Endometrial microvascular endothelial cells (primary cell): ENCODE results near the gene UGT1A6. TPM values are rescaled to one million over a fixed set of nuclear protein-coding genes. Genes with fewer than 3 reads are reported as not detected.
"Not testable (repeated sequence)": the region's sequence is repeated elsewhere in the genome, so short reads cannot be mapped to it uniquely, and the experiment has no call there.

Experiments
- in situ Hi-C: cut with HindIII; loops from 2 replicates; pipeline ENCODE4 v1.10.0; 2017; ENCODE audit warnings: low sequenced_read_pairs, low pct_unique_long_range_greater_than_20kb; ENCODE audit errors: inconsistent ontology term
- total RNA-seq: library from RNA; depleted of rRNA; stranded (reverse); fragments of >200 nt; gene quantifications from one replicate; pipeline ENCODE4 v1.2.3, GENCODE V29; 2015; ENCODE audit errors: inconsistent ontology term

Gene UGT1A6
- total RNA-seq, 1 donor from 2014 or later: not detected

DNA sequence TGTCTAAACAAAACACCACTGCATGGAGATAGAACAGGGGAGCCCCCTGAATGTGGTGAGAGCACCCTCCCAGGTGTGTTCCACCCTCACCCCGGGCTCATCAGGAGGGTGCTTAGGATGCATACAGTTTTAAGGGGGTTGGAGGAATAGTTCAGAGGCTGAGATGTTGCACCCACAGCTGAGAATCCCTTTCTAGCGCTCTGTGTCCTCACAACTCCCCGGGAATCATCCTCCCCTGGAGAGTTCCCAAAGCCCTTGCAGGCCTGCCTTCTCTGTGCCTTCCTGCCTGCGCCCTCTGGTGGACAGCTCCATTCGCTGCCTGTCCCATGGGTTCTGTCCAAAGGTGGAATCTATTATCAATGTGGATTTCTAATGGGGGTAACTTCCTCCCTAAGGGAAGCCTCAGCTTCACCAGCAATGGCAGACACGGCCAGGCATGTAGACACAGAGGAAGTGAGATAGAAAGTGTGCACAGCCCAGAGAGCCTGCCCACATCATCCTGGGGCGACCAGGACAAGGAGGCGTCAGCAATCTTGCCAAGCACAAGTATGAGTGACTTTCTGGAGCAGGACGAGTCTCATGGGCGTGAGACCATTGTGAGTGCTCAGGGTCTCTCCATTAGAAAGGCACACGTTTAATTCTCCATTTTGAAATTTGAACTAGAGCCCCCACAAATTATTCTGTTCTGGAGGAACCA, 18.8 kb downstream of the UGT1A6 start:
- in situ Hi-C loops: no loop called here

DNA sequence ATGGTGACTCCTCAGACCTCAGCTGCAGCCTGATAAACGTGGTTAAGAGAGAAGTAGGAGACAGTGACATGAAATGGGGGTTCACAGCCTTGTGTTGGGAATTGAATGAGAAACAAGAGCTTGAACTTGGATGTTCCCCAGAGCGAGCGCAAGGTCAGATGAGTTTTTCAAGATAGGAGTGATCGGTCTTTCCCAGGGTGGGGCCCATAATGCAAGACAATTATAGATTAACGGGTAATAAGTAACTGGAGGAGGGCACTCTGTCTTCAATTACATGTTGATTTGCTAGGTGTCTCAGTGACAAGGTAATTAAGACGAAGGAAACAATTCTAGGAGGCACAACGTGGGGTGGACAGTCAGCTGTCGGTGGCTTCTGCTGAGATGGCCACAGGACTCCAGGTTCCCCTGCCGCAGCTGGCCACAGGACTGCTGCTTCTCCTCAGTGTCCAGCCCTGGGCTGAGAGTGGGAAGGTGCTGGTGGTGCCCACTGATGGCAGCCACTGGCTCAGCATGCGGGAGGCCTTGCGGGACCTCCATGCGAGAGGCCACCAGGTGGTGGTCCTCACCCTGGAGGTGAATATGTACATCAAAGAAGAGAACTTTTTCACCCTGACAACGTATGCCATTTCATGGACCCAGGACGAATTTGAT, 20.0 kb downstream of the UGT1A6 start, which contains the start of gene UGT1A5:
UGT1A5 (plus strand) TSS at position 297 of the 651 bp plus-strand sequence; CDS start at position 382, 85 bp downstream.
- in situ Hi-C loops: no loop called here

DNA sequence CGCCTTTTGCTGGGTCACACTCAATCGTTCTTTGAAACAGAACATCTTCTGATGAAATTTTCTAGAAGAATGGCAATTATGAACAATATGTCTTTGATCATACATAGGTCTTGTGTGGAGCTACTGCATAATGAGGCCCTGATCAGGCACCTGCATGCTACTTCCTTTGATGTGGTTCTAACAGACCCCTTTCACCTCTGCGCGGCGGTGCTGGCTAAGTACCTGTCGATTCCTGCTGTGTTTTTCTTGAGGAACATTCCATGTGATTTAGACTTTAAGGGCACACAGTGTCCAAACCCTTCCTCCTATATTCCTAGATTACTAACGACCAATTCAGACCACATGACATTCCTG, 20.5 kb downstream of the UGT1A6 start:
- in situ Hi-C loops: no loop called here

DNA sequence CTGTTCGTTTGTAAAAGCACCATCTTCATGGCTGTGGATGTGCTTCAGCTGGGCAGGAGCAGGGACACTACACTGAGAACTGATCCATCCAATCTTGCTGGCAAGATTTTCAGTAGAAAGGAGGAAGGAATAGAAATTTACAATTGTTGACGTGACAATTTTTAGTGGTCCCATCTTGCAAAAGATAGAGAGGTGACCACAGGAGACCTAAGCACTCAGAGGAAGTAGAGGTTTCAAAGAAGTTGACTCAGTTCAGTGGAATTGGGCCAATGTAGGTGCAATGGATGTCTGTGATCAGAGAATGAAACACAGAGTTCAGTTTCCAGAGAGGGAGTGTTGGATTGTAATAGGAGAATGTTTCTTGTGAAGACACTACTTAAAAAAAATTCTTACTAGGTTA, 21.4 kb downstream of the UGT1A6 start:
- in situ Hi-C loops: no loop called here

DNA sequence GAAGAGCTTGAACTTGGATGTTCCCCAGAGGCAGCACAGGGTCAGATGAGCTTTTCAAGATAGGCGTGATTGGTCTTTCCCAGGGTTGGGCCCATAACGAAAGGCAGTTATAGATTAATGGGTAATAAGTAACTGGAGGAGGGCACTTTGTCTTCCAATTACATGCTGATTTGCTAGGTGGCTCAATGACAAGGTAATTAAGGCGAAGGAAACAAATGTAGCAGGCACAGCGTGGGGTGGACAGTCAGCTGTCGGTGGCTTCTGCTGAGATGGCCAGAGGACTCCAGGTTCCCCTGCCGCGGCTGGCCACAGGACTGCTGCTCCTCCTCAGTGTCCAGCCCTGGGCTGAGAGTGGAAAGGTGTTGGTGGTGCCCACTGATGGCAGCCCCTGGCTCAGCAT, 25.9 kb downstream of the UGT1A6 start, which contains the start of gene UGT1A4:
UGT1A4 (plus strand) TSS at position 185 of the 400 bp plus-strand sequence; CDS start at position 270, 85 bp downstream.
- in situ Hi-C loops: no loop called here

DNA sequence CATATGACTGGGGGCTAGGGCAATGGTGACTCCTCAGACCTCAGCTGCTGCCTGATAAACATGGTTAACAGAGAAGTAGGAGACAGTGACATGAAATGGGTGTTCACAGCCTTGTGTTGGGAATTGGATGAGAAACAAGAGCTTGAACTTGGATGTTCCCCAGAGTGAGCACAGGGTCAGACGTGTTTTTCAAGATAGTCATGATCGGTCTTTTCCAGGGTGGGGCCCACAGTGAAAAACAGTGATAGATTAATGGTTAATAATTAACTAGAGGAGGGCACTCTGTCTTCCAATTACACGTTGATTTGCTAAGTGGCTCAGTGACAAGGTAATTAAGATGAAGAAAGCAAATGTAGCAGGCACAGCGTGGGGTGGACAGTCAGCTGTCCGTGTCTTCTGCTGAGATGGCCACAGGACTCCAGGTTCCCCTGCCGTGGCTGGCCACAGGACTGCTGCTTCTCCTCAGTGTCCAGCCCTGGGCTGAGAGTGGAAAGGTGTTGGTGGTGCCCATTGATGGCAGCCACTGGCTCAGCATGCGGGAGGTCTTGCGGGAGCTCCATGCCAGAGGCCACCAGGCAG, 36.1 kb downstream of the UGT1A6 start, which contains the start of gene UGT1A3:
UGT1A3 (plus strand) TSS at position 320 of the 579 bp plus-strand sequence; CDS start at position 405, 85 bp downstream.
- in situ Hi-C loops: no loop called here

DNA sequence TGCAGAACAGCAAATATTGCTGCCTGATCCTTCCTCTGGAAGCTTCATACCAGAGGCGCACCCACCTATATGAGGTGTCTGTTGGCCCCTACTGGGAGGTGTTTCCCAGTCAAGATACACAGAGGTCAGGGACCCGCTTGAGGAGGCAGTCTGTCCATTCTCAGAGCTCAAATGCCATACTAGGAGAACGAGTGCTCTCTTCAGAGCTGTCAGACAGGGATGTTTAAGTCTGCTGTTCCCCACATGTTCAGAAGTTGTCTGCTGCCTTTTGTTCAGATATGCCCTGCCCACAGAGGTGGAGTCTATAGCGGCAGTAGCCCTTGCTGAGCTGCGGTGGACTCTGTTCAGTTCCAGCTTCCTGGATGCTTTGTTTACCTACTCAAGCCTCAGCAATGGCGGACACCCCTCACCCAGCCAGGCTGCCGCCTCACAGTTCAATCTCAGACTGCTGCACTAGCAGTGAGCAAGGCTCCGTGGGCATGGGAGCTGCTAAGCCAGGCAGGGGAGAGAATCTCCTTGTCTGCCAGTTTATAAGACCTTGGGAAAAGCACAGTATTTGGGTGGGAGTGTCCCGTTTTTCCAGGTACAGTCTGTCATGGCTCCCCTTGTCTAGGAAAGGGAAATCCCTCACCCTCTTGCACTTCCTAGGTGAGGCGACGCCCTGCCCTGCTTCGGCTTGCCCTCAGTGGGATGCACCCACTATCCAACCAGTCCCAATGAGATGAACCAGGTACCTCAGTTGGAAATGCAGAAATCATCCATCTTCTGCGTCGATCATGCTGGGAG, 44.4 kb downstream of the UGT1A6 start:
- in situ Hi-C loops: not testable (repeated sequence)

DNA sequence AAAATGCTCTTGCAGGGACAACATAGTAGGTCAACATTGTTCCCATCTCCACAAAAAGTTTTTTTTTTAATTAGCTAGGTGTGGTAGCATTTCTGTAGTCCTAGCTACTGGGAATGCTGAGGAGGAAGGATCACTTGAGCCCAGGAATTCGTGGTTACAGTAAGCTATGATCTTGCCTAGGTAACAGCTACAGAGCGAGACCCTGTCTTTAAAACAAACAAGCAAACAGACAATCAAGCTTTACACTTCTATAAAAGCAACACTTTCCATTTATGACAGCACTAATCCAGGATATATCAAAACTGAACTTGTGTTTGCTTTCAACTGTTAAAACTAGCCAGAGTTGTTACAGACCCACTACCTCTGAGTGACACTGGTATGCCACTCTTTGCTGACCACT, 48.2 kb downstream of the UGT1A6 start:
- in situ Hi-C loops: no loop called here

DNA sequence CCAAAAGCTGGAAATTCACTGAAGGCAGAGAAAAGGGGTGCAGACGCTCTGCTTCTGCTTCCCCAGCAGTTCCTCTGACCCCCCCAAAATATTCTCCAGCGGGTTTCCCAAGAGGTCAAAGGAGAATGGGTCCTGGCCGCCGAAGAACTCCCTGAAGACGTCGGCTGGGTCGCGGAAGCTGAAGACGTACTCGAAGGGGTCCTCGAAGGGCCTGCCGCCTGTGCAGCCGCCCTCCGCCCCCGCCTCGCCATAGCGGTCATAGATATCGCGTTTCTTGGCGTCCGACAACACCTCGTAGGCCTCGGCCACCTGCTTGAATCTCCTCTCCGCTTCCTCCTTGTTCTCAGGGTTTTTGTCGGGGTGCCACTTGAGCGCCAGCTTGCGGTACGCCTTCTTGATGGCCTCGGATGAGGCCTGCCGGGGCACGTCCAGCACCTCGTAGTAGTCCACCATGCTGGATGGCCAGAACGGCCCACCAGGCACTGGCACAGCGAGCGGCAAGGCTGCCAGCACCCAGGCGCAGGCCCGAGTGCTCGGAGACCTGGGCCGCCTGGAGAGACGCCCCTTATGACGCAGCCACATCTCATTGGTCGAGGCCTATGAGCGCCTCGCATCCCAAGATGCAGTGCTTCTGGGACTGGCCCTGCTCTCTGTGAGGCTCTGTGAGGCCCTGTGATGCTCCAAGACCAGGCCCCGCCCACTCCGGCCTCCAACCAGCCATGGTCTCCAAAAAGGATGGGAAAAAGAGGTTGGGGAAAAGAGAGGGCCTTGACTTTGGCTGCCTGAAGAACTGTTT, 51.0 kb downstream of the UGT1A6 start:
- in situ Hi-C loops: no loop called here

DNA sequence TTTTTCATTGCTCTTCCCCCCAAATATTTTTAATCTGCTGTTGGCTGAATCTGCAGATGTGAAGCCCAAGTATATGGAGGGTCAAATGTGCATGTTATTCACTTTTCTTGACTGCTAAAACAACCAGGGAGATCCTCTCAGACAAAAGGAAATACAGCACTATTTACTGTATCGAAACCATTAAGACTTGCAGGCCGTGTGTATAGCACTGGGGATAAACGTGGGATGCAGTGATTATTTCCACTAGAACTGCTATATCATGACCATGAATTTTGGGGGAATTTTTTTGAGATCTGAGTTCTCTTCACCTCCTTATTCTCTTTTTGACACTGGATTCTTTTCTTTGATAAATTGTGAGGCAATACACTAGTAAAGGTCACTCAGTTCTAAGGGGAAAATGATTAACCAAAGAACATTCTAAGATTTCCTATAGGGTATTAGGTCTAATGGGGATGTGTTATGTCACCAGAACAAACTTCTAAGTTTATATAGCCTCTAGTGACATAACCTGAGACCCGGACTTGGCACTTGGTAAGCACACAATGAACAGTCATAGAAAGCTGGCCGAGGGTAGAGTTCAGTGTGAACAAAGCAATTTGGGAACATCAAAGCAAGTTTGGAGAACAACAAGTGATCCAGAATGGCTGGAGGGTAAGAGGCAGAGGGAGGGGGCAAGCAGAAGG, 52.5 kb downstream of the UGT1A6 start:
- in situ Hi-C loops: no loop called here

DNA sequence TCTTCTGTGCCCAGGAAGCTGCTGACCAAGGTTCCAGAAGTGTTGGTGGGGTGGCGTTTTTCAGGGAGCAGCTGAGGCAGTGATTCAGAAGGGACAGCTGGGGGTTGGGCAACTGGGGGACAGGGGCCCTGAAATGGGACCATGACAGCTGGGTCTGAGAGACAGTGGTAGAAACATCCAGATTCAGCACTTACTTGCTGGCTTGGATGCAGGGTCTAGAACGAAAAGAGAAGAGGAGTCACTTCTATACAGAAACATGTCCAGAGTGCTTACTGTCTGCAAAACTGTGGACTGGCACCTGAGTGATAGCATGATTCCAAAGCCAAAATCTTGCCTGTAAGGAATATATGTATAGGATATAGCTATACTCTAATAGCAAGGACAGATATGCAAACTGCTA, 53.1 kb downstream of the UGT1A6 start:
- in situ Hi-C loops: not testable (repeated sequence)

DNA sequence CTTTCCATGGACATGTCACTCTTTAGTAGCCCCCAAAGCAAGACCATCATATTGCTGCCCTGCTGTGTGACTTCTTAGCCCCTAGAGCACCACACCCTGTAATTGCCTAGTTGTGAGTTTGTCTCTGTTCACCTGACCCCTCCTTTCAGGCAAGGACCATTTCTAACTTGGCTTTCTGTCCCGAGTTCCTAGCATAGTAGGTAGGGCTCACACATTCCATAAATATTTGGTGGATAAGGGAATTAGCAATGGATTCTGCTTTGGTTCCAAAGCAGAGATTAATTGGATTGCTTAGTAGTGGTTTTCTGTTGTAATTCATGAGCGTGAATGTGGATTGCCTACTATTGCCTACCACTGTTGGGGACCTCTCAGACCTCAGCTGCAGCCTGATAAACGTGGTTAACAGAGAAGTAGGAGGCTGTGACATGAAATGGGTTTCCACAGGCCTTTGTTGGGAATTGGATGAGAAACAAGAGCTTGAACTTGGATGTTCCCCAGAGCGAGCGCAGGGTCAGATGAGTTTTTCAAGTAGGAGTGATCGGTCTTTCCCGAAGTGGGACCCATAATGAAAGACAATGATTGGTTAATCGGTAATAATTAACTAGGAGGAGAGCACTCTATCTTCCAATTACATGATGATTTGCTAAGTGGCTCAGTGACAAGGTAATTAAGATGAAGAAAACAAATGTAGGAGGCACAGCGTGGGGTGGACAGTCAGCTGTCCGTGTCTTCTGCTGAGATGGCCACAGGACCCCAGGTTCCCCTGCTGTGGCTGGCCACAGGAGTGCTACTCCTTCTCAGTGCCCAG, 54.0 kb downstream of the UGT1A6 start:
- in situ Hi-C loops: no loop called here

DNA sequence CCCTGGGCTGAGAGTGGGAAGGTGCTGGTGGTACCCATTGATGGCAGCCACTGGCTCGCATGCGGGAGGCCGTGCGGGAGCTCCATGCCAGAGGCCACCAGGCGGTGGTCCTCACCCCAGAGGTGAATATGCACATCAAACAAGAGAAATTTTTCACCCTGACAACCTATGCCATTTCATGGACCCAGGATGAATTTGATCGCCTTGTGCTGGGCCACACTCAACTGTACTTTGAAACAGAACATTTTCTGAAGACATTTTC, 54.5 kb downstream of the UGT1A6 start:
- in situ Hi-C loops: no loop called here

DNA sequence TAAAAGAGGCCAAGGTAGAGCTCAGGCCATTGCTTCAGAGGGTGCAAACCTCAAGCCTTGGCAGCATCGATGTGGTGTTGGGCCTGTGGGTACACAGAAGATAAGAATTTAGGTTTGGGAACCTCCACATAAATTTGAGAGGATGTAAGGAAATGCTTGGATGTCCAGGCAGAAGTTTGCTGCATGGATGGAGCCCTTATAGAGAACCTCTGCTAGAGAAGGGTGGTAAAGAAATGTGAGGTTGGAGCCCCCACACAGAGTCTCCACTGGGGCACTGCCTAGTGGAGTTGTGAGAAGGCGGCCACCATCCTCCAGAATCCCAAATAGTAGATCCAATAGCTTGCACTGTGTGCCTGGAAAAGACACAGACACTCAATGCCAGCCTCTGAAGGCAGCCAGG, 58.0 kb downstream of the UGT1A6 start:
- in situ Hi-C loops: not testable (repeated sequence)

DNA sequence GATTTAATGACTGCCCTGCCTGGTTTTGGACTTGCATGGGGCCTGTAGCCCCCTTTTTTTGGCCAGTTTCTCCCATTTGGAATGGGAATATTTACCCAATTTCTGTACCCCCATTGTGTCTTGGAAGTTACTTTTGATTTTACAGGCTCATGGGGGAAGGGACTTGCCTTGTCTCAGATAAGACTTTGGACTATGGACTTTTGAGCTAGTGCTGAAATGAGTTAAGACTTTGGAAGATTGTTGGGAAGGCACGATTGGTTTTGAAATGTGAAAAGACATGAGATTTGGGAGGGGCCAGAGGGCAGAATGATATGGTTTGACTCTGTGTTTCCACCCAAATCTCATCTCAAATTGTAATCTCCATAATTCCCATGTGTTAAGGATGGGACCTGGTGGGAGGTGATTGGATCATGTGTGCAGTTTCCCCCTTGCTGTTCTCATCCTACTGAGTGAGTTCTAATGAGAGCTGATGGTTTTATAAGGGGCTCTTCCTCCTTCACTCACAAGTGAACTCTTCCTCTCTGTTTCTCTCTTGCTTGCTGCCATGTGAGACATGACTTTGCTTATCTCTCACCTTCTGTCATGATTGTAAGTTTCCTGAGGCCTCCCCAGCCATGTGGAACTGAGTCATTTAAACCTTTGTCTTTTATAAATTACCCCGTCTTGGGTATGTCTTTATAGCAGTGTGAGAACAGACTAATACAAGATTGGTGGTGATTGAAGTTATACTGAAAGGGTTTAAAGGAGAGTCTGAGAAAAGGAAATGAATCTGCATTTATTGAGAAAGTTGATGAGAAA, 58.7 kb downstream of the UGT1A6 start:
- in situ Hi-C loops: not testable (repeated sequence)

DNA sequence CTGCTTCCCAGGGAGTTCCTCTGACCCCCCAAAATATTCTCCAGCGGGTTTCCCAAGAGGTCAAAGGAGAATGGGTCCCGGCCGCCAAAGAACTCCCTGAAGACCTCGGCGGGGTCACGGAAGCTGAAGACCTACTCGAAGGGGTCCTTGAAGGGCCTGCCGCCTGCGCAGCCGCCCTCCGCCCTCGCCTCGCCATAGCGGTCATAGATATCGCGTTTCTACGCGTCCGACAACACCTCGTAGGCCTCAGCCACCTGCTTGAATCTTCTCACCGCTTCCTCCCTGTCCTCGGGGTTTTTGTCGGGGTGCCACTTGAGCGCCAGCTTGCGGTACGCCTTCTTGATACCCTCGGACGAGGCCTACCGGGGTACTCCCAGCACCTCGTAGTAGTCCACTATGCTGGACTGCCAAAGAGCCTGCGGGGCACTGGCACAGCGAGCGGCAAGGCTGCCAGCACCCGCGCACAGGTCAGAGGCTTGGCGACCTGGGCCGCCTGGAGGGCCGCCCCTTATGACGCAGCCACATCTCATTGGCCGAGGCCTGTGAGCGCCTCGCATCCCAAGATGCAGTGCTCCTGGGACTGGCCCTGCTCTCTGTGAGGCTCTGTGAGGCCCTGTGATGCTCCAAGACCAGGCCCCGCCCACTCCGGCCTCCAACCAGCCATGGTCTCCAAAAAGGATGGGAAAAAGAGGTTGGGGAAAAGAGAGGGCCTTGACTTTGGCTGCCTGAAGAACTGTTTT, 62.4 kb downstream of the UGT1A6 start:
- in situ Hi-C loops: no loop called here
